Measurements from ENCODE around the gene PLIN5.

The PLIN5 gene

GRCh38 chr19:4504891-4505569 is 30.0 kb downstream of the PLIN5 start:
- FAIRE-seq: no peak
- no peak for DNase-seq (ENCODE audit: insufficient read length, low spot score)
- no peak for TF ChIP-seq POLR2A (IDR thresholded peaks at IDR 0.05; ENCODE audit: low read depth, low read length)

DNA sequence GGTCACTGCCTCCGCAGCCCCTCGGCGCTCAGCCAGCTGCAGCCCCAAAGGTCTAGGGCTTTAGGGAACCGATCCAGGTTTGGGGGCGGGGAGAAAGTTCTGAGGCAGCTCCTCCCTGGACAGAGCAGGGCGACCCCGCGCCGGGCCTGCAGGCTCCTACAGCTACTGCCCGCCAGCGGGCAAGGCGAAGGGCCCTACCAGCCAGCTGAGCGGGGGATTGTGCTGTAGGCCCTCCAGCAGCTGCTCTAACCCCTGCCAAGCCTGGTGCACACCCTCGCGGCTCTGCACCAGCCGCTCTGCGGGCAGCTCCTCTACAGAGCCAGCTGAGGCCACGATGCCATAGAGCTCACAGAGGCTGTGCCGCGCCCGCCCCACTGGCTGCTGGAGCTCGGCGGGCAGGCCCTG is 30.7 kb downstream of the PLIN5 start:
- TF ChIP-seq POLR2A (IDR thresholded peaks at IDR 0.05; ENCODE audit: low read depth, low read length): no peak
- DNase-seq (ENCODE audit: insufficient read length, low spot score) (no peak), FAIRE-seq (no peak)

DNA sequence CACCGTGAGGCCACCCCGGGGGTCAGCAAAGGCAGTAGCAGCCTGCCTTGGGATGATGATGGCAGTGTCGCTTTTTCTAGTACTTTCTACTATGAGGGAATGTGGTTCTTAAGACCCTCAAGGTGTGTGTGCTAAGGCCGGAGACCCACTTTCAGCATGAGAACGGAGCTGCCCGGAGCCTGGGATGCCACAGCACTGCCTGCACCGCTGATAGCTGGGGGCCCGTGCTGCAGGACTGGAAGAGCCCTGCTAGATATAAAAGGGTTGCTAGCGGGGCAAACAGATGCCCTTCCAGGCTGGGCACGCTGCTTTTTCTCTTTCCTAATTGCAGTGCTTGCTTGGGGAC is 31.2 kb downstream of the PLIN5 start:
- no peak for DNase-seq (ENCODE audit: insufficient read length, low spot score)
- no peak for TF ChIP-seq POLR2A (IDR thresholded peaks at IDR 0.05; ENCODE audit: low read depth, low read length)
- no peak for FAIRE-seq

GRCh38 chr19:4503132-4503824 is 31.7 kb downstream of the PLIN5 start:
- no peak for FAIRE-seq
- TF ChIP-seq POLR2A (IDR thresholded peaks at IDR 0.05; ENCODE audit: low read depth, low read length): no peak
- no peak for DNase-seq (ENCODE audit: insufficient read length, low spot score)

GRCh38 chr19:4502282-4503131 is 32.5 kb downstream of the PLIN5 start:
- FAIRE-seq (no peak), DNase-seq (ENCODE audit: insufficient read length, low spot score) (no peak)
- TF ChIP-seq POLR2A (IDR thresholded peaks at IDR 0.05; ENCODE audit: low read depth, low read length): no peak

- TF ChIP-seq POLR2A (IDR thresholded peaks at IDR 0.05; ENCODE audit: low read depth, low read length): no peak
- FAIRE-seq: no peak
Observed at GRCh38 chr19:4501691-4502090, 33.3 kb downstream of the PLIN5 start.

GRCh38 chr19:4500841-4501591 is 34.0 kb downstream of the PLIN5 start:
- no peak for TF ChIP-seq POLR2A (IDR thresholded peaks at IDR 0.05; ENCODE audit: low read depth, low read length)
- FAIRE-seq: no peak
- DNase-seq (ENCODE audit: insufficient read length, low spot score): no peak

More at GRCh38 chr19:4501691-4502090, 33.3 kb downstream of the PLIN5 start:
- DNase-seq (ENCODE audit: insufficient read length, low spot score): no peak

- DNase-seq (ENCODE audit: insufficient read length, low spot score) (no peak), FAIRE-seq (no peak)
Observed at GRCh38 chr19:4499855-4500254, 35.2 kb downstream of the PLIN5 start.

DNA sequence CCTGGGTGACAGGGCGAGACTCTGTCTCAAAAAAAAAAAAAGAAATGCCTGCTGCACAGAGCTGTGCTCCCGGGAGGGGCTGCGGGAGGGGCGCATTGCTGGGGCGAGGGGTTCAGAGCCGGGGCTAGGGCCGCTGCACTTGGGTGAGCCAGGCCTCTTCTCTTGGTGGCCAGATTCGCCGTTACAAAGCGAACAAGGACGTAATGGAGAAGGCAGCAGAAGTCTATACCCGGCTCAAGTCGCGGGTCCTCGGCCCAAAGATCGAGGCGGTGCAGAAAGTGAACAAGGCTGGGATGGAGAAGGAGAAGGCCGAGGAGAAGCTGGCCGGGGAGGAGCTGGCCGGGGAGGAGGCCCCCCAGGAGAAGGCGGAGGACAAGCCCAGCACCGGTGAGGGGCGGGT is 35.7 kb downstream of the PLIN5 start:
- DNase-seq (ENCODE audit: insufficient read length, low spot score) (no peak), FAIRE-seq (no peak)
- TF ChIP-seq POLR2A (IDR thresholded peaks at IDR 0.05; ENCODE audit: low read depth, low read length): no peak

More at GRCh38 chr19:4499855-4500254, 35.2 kb downstream of the PLIN5 start:
- TF ChIP-seq POLR2A (IDR thresholded peaks at IDR 0.05; ENCODE audit: low read depth, low read length): no peak

GRCh38 chr19:4498694-4499093 is 36.3 kb downstream of the PLIN5 start:
- no peak for FAIRE-seq
- DNase-seq (ENCODE audit: insufficient read length, low spot score): no peak
- TF ChIP-seq POLR2A (IDR thresholded peaks at IDR 0.05; ENCODE audit: low read depth, low read length): no peak

GRCh38 chr19:4497770-4498389 is 37.1 kb downstream of the PLIN5 start:
- no peak for FAIRE-seq
- TF ChIP-seq POLR2A (IDR thresholded peaks at IDR 0.05; ENCODE audit: low read depth, low read length): no peak
- DNase-seq (ENCODE audit: insufficient read length, low spot score): no peak

GRCh38 chr19:4496304-4496703 is 38.7 kb downstream of the PLIN5 start:
- FAIRE-seq (no peak), DNase-seq (ENCODE audit: insufficient read length, low spot score) (no peak)
- TF ChIP-seq POLR2A (IDR thresholded peaks at IDR 0.05; ENCODE audit: low read depth, low read length): no peak

DNA sequence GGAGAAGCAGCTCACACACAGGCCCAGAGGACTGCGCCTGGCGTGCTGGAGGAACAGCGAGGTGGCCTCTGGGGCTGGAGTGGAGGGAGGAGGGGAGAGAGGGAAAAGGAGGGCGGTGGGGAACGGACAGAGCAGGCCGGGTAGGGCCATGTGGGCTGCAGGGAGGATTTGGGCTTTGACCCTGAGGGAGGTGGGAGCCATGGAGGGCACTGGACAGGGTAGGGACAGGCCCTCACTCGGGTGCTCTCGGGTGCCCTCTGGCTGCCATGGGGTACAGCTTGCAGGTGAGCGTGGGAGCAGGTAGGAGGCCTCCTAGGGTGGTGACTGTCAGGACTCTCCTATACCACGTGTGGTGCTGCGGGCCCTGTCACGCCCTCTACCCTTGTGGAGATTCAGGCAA is 39.6 kb downstream of the PLIN5 start:
- DNase-seq (ENCODE audit: insufficient read length, low spot score) (no peak), FAIRE-seq (no peak)
- TF ChIP-seq POLR2A (IDR thresholded peaks at IDR 0.05; ENCODE audit: low read depth, low read length): no peak

Measured in H54 (cell line).